ENCODE results near the gene ZNF146.

- TF ChIP-seq CTCF (IDR thresholded peaks at IDR 0.05), result no peak
- TF ChIP-seq POLR2A (IDR thresholded peaks at IDR 0.05), result no peak
Observed at GRCh38 chr19:36236304-36236945, 21.5 kb downstream of the ZNF146 start.

All from thyroid gland (tissue), 4 donors.